Caco-2 (cell line): ENCODE measurements around the gene TENM4. TPM values are rescaled to one million over a fixed set of nuclear protein-coding genes. Genes with fewer than 3 reads are reported as not detected.

Source experiments
- BruUV-seq: library from RNA; stranded (reverse); fragments of 400-500 nt; replicated peaks from 2 replicates; lab custom pipeline; 2021; lab: Mats Ljungman, UMichigan
- CTCF ChIA-PET: fragments of 300-600 bp; sonication (Branson Sonifier 250); formaldehyde crosslinking; loops from one replicate; lab custom pipeline; 2022; ENCODE audit warnings: antibody characterized with exemption; lab: Charles Lee
- POLR2A ChIA-PET: fragments of 300-600 bp; sonication (Branson Sonifier 250); formaldehyde crosslinking; loops from one replicate; lab custom pipeline; 2022; ENCODE audit warnings: antibody characterized with exemption; lab: Charles Lee
- DNase-seq, 2 experiments: peaks; one replicate each; pipeline versions ENCODE4 v3.0.0 to v3.0.0-alpha.2; 2020 to 2022
- H3K27me3 ChIP-seq: replicated peaks from 2 replicates; pipeline ENCODE4 v1.6.0; 2011; ENCODE audit warnings: low read length; ENCODE audit not compliant: control insufficient read depth, insufficient read depth
- H3K36me3 ChIP-seq: 2 replicates; pipeline ENCODE4 v1.5.1; 2011; ENCODE audit warnings: low read length; ENCODE audit not compliant: control insufficient read depth, insufficient read depth
- H3K4me1 ChIP-seq: fragments of 250-450 bp; sonication (Bioruptor Pico); 2 replicates; pipeline ENCODE4 v1.5.1; 2020; ENCODE audit warnings: mild to moderate bottlenecking
- H3K4me3 ChIP-seq: 2 replicates; pipeline ENCODE4 v1.5.1; 2011; ENCODE audit warnings: low read depth, mild to moderate bottlenecking, control low read depth, low read length
- H3K9me3 ChIP-seq: fragments of 250-450 bp; sonication (Bioruptor Pico); 2 replicates; pipeline ENCODE4 v1.5.1; 2020; ENCODE audit warnings: mild to moderate bottlenecking, moderate library complexity
- H3K27ac Mint-ChIP-seq: one replicate; pipeline ENCODE4 v1.8.0; 2022; ENCODE audit warnings: mixed read lengths; ENCODE audit not compliant: unreplicated experiment
- H3K27me3 Mint-ChIP-seq: one replicate; pipeline ENCODE4 v1.8.0; 2022; ENCODE audit warnings: mixed read lengths; ENCODE audit not compliant: insufficient read depth, unreplicated experiment
- H3K36me3 Mint-ChIP-seq: one replicate; pipeline ENCODE4 v1.8.0; 2022; ENCODE audit warnings: mild to moderate bottlenecking, mixed read lengths; ENCODE audit not compliant: insufficient read depth, unreplicated experiment
- H3K4me1 Mint-ChIP-seq: one replicate; pipeline ENCODE4 v1.8.0; 2022; ENCODE audit warnings: low read depth, mixed read lengths; ENCODE audit not compliant: unreplicated experiment
- H3K4me3 Mint-ChIP-seq: one replicate; pipeline ENCODE4 v1.8.0; 2022; ENCODE audit warnings: mild to moderate bottlenecking, moderate library complexity, mixed read lengths; ENCODE audit not compliant: unreplicated experiment
- H3K9me3 Mint-ChIP-seq: one replicate; pipeline ENCODE4 v1.8.0; 2022; ENCODE audit warnings: mixed read lengths; ENCODE audit not compliant: unreplicated experiment
- CTCF ChIP-seq, 2 experiments: fragments of 200-600 bp in 1 of 2; IDR thresholded peaks; 1 replicate in 1 of 2; 2 replicates in 1 of 2; pipeline versions ENCODE4 v1.5.1 to v1.8.0; 2011 to 2022; ENCODE audit warnings: antibody characterized with exemption in 1 of 2, control low read depth in 1 of 2, inconsistent platforms in 1 of 2, low read depth in 1 of 2, low read length in 1 of 2, mild to moderate bottlenecking in 1 of 2, moderate library complexity in 1 of 2; ENCODE audit not compliant: insufficient read depth in 1 of 2, severe bottlenecking in 1 of 2, unreplicated experiment in 1 of 2
- intact Hi-C: fragments of 100-400 bp; cut with micrococcal nuclease; formaldehyde crosslinking; loops from one replicate; pipeline ENCODE4 v1.10.0; 2022; ENCODE audit not compliant: unreplicated experiment
- total RNA-seq: library from RNA; stranded (reverse); gene quantifications from 2 replicates; pipeline ENCODE4 v1.2.3, GENCODE V29; 2022

Gene TENM4
- total RNA-seq, 1 experiment from 2014 or later: 1.1 TPM

GRCh38 chr11:78941226-78941851, 499.5 kb downstream of the TENM4 start:
- peaks cover 6% of the 10 kb centered on the region; the same call in 1 of the 2 replicates for H3K4me1 ChIP-seq
- H3K4me3 ChIP-seq: no peak overlapping the region
- DNase-seq: no peak
- BruUV-seq: no TSS peak
- TF ChIP-seq CTCF (IDR thresholded peaks at IDR 0.05; ENCODE audit: insufficient read depth in 1 of 2, low read depth in 1 of 2, low read length in 1 of 2, severe bottlenecking in 1 of 2, unreplicated experiment in 1 of 2): no peak
- ChIA-PET CTCF (no interaction called here), POLR2A (no interaction called here)
- Mint-ChIP-seq H3K4me3 (no peak overlapping the region), H3K27me3 (peaks cover 3% of the 10 kb centered on the region), H3K9me3 (no peaks in the 10 kb centered on the region), H3K36me3 (no peaks in the 10 kb centered on the region), H3K4me1 (peaks cover 1% of the 10 kb centered on the region), H3K27ac (no peak overlapping the region)
- intact Hi-C loops: no loop called here
- no peaks in the 10 kb centered on the region for H3K9me3 ChIP-seq
- H3K36me3 ChIP-seq: no peaks in the 10 kb centered on the region
- no peaks in the 10 kb centered on the region; the same call in 1 of the 2 replicates for H3K27me3 ChIP-seq

- no peak for TF ChIP-seq CTCF (IDR thresholded peaks at IDR 0.05; ENCODE audit: insufficient read depth in 1 of 2, low read depth in 1 of 2, low read length in 1 of 2, severe bottlenecking in 1 of 2, unreplicated experiment in 1 of 2)
- H3K27me3 Mint-ChIP-seq: peaks cover 3% of the 10 kb centered on the region
- H3K27ac Mint-ChIP-seq: no peak overlapping the region
- Histone ChIP-seq H3K4me1 (0 out of 2 replicates have a peak, but pooled peaks cover 3% of the 10 kb centered on the region), H3K9me3 (no peaks in the 10 kb centered on the region), H3K27me3 (no peaks in the 10 kb centered on the region; the same call in 1 of the 2 replicates), H3K4me3 (no peak overlapping the region), H3K36me3 (no peaks in the 10 kb centered on the region)
- H3K36me3 Mint-ChIP-seq: no peaks in the 10 kb centered on the region
- POLR2A ChIA-PET: no interaction called here
- intact Hi-C loops: no loop called here
- no peaks in the 10 kb centered on the region for H3K4me1 Mint-ChIP-seq
- H3K4me3 Mint-ChIP-seq: no peak overlapping the region
- no peak for DNase-seq
- no peaks in the 10 kb centered on the region for H3K9me3 Mint-ChIP-seq
- CTCF ChIA-PET: no interaction called here
- BruUV-seq: no TSS peak
Measured at GRCh38 chr11:78940500-78941225, 500.2 kb downstream of the TENM4 start.

- Mint-ChIP-seq H3K36me3 (no peaks in the 10 kb centered on the region), H3K4me1 (no peaks in the 10 kb centered on the region), H3K9me3 (no peaks in the 10 kb centered on the region), H3K27ac (no peak overlapping the region), H3K27me3 (peaks cover 3% of the 10 kb centered on the region), H3K4me3 (no peak overlapping the region)
- ChIA-PET POLR2A (no interaction called here), CTCF (interaction anchor here (0.6 to 0.9 kb wide), 2 partner anchors 223 to 258 kb away, joined by 3 read pairs; no protein-coding TSS in a partner anchor)
- Histone ChIP-seq H3K36me3 (no peaks in the 10 kb centered on the region), H3K4me3 (no peak overlapping the region), H3K27me3 (no peaks in the 10 kb centered on the region; the same call in 1 of the 2 replicates), H3K4me1 (0 out of 2 replicates have a peak, but pooled peaks cover 3% of the 10 kb centered on the region), H3K9me3 (no peaks in the 10 kb centered on the region)
- no peak for TF ChIP-seq CTCF (IDR thresholded peaks at IDR 0.05; ENCODE audit: insufficient read depth in 1 of 2, low read depth in 1 of 2, low read length in 1 of 2, severe bottlenecking in 1 of 2, unreplicated experiment in 1 of 2)
- BruUV-seq: no TSS peak
- no peak for DNase-seq
- intact Hi-C loops: no loop called here
Measured at GRCh38 chr11:78938971-78939370, 501.9 kb downstream of the TENM4 start.
